ENCODE measurements around the gene PABPN1. TPM values are rescaled to one million over a fixed set of nuclear protein-coding genes. Genes with fewer than 3 reads are reported as not detected.
A peak's percentile ranks its signal among the peaks of the same experiment; 100 is the strongest.

Gene PABPN1
- total RNA-seq, 4 donors from 2014 or later, result 8.5 to 174 (median 49.4) TPM

DNA sequence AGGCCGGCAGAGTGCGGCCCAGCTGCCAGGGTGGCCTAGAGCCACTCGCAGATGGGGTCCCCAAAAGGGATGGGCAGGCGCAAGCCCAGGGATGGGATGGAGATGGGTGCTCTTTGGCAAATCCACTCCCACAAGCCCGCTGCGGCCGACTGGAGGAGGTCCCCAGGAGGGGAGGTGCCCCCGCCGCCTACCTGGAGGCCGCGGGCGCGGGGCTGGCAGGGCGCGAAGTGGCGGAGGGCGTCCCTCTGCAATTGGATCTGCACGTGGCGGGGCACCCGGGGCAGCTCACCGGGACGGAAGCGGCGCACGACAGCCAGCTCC lies 19.3 kb upstream of the PABPN1 start:
- TF ChIP-seq, protein P1, sequence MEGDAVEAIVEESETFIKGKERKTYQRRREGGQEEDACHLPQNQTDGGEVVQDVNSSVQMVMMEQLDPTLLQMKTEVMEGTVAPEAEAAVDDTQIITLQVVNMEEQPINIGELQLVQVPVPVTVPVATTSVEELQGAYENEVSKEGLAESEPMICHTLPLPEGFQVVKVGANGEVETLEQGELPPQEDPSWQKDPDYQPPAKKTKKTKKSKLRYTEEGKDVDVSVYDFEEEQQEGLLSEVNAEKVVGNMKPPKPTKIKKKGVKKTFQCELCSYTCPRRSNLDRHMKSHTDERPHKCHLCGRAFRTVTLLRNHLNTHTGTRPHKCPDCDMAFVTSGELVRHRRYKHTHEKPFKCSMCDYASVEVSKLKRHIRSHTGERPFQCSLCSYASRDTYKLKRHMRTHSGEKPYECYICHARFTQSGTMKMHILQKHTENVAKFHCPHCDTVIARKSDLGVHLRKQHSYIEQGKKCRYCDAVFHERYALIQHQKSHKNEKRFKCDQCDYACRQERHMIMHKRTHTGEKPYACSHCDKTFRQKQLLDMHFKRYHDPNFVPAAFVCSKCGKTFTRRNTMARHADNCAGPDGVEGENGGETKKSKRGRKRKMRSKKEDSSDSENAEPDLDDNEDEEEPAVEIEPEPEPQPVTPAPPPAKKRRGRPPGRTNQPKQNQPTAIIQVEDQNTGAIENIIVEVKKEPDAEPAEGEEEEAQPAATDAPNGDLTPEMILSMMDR (IDR thresholded peaks at IDR 0.05), result no peak
- peak; percentile 81 to 92 for TF ChIP-seq POLR2A (IDR thresholded peaks at IDR 0.05)
- Histone ChIP-seq H3K4me3 (peak overlapping the region; percentile 68 to 71), H3K27ac (peak overlapping the region; percentile 99), H3K4me1 (peaks cover 5 to 6% of the 10 kb centered on the region in 2 donors), H3K27me3 (no peaks in the 10 kb centered on the region), H3K9me3 (no peaks in the 10 kb centered on the region), H3K36me3 (no peaks in the 10 kb centered on the region)
- DNase-seq, result no peak
- intact Hi-C loops (cut with DNase I; ENCODE audit: low total_unique reads), result no loop called here

DNA sequence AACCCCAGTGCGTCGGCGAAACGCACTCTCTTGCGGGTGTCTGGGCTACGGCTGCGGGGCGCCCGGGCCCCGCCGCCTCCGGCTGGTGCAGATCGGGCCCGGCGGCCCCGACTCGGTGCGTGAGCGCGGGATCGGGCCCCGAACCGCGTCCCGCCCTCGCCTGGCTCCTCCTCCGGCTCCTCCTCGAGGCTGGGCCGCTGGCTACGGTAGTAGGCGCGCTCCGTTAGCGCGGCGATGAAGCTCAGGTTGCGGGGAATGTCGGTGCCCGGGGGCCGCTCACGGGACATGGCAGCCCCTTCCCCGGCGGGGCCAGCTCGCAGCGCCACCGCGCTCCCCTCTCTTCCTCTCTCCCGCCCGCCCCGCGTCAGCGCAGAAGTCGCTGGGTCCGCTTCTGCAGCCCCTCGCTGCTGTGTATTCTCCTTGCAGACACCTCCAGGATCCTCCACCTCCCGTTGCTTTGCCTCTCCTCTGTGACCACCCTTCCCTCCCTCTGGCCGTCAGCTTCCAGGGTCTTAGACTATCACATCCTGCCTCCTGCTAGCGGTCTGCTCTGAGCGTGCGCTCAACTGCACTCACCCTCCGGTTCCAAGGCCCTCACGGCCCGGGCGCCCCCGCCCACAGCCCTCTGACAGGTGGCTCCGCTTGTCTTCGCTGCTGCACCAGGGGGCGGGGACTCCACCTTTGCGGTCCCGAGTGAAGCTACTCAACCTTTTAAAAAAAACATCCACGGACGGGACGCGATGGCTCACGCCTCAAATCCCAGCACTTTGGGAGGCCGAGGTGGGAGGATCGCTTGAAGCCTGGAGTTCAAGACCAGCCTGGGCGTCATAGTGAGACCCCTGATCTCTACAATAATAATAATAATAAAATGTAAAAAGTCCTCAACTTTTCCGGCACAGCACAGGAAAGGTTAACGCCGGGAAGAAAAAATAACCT lies 18.7 kb upstream of the PABPN1 start, which contains the start of gene PPP1R3E:
Gene PPP1R3E (minus strand): TSS at position 570 of the 936 bp plus-strand sequence. CDS start 283 bp downstream, at position 287.
- no peak for TF ChIP-seq POLR2A (IDR thresholded peaks at IDR 0.05)
- TF ChIP-seq, protein P1 (IDR thresholded peaks at IDR 0.05), result no peak
- Histone ChIP-seq H3K36me3 (no peaks in the 10 kb centered on the region), H3K9me3 (no peaks in the 10 kb centered on the region), H3K27me3 (no peaks in the 10 kb centered on the region), H3K4me3 (peak within 1 kb of the TSS; percentile 68 to 71), H3K4me1 (peaks cover 5 to 8% of the 10 kb centered on the region in 2 donors), H3K27ac (peak within 1 kb of the TSS; percentile 99)
- DNase-seq, result peak; percentile 65 to 73
- intact Hi-C loops (cut with DNase I; ENCODE audit: low total_unique reads), result no loop called here

DNA sequence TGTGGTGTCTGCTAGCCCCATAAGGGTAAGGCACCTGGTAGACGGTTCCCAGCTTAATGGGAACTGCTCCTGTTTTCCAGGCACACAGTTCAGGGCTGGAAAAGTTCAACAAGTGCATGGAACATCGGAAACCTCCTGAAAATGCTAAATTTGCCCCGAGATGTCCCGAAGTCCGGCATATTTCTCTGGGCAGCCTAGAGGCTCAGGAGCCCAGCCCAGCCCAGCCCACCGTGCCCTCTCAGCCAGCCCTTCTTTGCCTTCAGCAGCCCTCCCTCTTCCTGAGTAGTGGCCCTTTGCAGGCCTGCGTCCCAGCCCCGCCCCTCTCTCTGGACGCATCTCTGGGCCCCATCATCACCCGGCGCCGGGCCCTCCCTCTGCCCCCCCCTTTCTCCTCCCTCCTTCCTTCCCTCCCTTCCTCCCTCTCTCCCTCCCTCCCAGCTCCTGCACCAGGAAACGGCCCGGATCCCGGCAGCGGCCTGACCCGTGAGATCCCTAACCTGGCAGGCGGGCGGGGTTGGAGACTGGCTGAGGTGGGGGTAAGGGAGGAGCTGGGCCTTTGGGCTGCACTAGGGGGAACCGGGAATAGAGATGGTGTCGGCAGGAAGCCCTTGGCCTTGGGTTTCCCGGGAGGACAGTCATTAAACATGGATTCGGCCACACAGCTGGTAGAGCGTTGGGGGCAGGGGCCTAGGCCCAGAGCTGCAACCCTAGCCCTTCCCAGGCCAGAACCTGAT lies 14.7 kb upstream of the PABPN1 start, which contains the start of gene BCL2L2:
Gene BCL2L2 (plus strand): TSS at position 422 of the 734 bp plus-strand sequence. CDS start 935 bp downstream, outside the sequence.
- H3K4me3 ChIP-seq, result peak within 1 kb of the TSS; percentile 58 to 79
- H3K27me3 ChIP-seq, result no peaks in the 10 kb centered on the region
- H3K27ac ChIP-seq, result peak within 1 kb of the TSS; percentile 86 to 88
- H3K4me1 ChIP-seq, result peaks cover 0 to 22% of the 10 kb centered on the region in 2 donors
- DNase-seq, result peak; percentile 90 to 94
- no peaks in the 10 kb centered on the region for H3K9me3 ChIP-seq
- TF ChIP-seq, protein P1 (IDR thresholded peaks at IDR 0.05), result peak in 1 of 4 experiments; percentile 3
- TF ChIP-seq POLR2A (IDR thresholded peaks at IDR 0.05), result peak; percentile 29 to 58
- intact Hi-C loops (cut with DNase I; ENCODE audit: low total_unique reads), result no loop called here
- H3K36me3 ChIP-seq, result no peaks in the 10 kb centered on the region

DNA sequence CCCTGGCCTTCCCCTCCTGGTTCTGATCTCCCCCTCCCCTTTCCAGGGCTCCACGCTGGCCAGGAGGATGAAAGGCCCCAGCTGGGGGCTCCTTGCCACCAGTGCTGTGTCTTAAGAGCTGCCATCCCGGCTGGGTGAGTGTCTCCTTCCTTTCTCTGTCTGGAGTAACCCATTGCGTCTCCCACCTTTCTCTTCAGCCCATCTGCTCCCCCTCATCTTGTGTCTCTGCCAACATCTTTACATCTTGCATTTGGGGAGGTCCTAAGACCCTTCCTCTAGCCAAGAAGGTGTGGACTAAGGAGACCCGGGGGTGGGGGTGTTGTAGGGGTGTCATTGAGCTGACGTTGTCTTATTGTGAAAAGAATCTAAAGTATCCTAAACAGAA lies 14.1 kb upstream of the PABPN1 start:
- peak overlapping the region; percentile 58 to 79 for H3K4me3 ChIP-seq
- H3K36me3 ChIP-seq, result no peaks in the 10 kb centered on the region
- H3K4me1 ChIP-seq, result peaks cover 0 to 22% of the 10 kb centered on the region in 2 donors
- TF ChIP-seq POLR2A (IDR thresholded peaks at IDR 0.05), result no peak
- TF ChIP-seq, protein P1 (IDR thresholded peaks at IDR 0.05), result no peak
- H3K27me3 ChIP-seq, result no peaks in the 10 kb centered on the region
- DNase-seq, result no peak
- H3K27ac ChIP-seq, result peak overlapping the region; percentile 86 to 88
- no peaks in the 10 kb centered on the region for H3K9me3 ChIP-seq
- intact Hi-C loops (cut with DNase I; ENCODE audit: low total_unique reads), result no loop called here

Data from uterus (tissue), 4 donors.